Measurements from ENCODE around the gene SLC12A8.

SLC12A8 gene

GRCh38 chr3:125050488-125051090, 162.0 kb downstream of the SLC12A8 start:
- H3F3A ChIP-seq (ENCODE audit: insufficient read depth, low read length): no peaks in the 10 kb centered on the region
- no peak overlapping the region for H3K4me2 ChIP-seq (ENCODE audit: low read depth, low read length)

GRCh38 chr3:125048282-125048681, 164.3 kb downstream of the SLC12A8 start:
- no peak overlapping the region for H3K9ac ChIP-seq (ENCODE audit: low read length)
- no peak for DNase-seq
- no peak overlapping the region for H3K4me2 ChIP-seq (ENCODE audit: low read depth, low read length)
- H3K4me1 ChIP-seq (ENCODE audit: low read length): no peaks in the 10 kb centered on the region
- TF ChIP-seq CTCF (IDR thresholded peaks at IDR 0.05; ENCODE audit: low read length): no peak
- TF ChIP-seq EZH2 (optimal IDR thresholded peaks at IDR 0.05; ENCODE audit: low read depth, low read length): no peak
- no peak for TF ChIP-seq EZH2phosphoT487 (IDR thresholded peaks at IDR 0.05; ENCODE audit: low read length)
- H4K20me1 ChIP-seq (ENCODE audit: insufficient read depth, low read length): no peaks in the 10 kb centered on the region
- H3K27ac ChIP-seq (ENCODE audit: low read length): no peak overlapping the region
- H3K79me2 ChIP-seq (ENCODE audit: low read length): no peaks in the 10 kb centered on the region
- H3K9me2 ChIP-seq (replicated peaks; ENCODE audit: insufficient read depth, low read length): no peaks in the 10 kb centered on the region
- H3K4me3 ChIP-seq (ENCODE audit: low read length): no peak overlapping the region
- no peaks in the 10 kb centered on the region for H3K9me3 ChIP-seq (replicated peaks; ENCODE audit: insufficient read depth, low read length)
- no peaks in the 10 kb centered on the region for H3K36me3 ChIP-seq (replicated peaks; ENCODE audit: insufficient read depth, low read length)
- no peaks in the 10 kb centered on the region for H3K27me3 ChIP-seq (replicated peaks; ENCODE audit: insufficient read depth, low read length)
- no peak overlapping the region for H2AFZ ChIP-seq (ENCODE audit: low read length)
- H3F3A ChIP-seq (ENCODE audit: insufficient read depth, low read length): no peaks in the 10 kb centered on the region

More at GRCh38 chr3:125050488-125051090, 162.0 kb downstream of the SLC12A8 start:
- TF ChIP-seq EZH2phosphoT487 (IDR thresholded peaks at IDR 0.05; ENCODE audit: low read length): no peak
- TF ChIP-seq EZH2 (optimal IDR thresholded peaks at IDR 0.05; ENCODE audit: low read depth, low read length): no peak
- no peak for TF ChIP-seq CTCF (IDR thresholded peaks at IDR 0.05; ENCODE audit: low read length)
- H3K79me2 ChIP-seq (ENCODE audit: low read length): no peaks in the 10 kb centered on the region
- no peaks in the 10 kb centered on the region for H3K36me3 ChIP-seq (replicated peaks; ENCODE audit: insufficient read depth, low read length)
- H3K27ac ChIP-seq (ENCODE audit: low read length): no peak overlapping the region
- H3K9me2 ChIP-seq (replicated peaks; ENCODE audit: insufficient read depth, low read length): no peaks in the 10 kb centered on the region
- H2AFZ ChIP-seq (ENCODE audit: low read length): no peak overlapping the region
- no peak overlapping the region for H3K4me3 ChIP-seq (ENCODE audit: low read length)
- H4K20me1 ChIP-seq (ENCODE audit: insufficient read depth, low read length): no peaks in the 10 kb centered on the region
- H3K9ac ChIP-seq (ENCODE audit: low read length): no peak overlapping the region
- no peaks in the 10 kb centered on the region for H3K9me3 ChIP-seq (replicated peaks; ENCODE audit: insufficient read depth, low read length)
- 0 out of 2 replicates have a peak, but pooled peaks cover 8% of the 10 kb centered on the region for H3K27me3 ChIP-seq (replicated peaks; ENCODE audit: insufficient read depth, low read length)
- H3K4me1 ChIP-seq (ENCODE audit: low read length): no peaks in the 10 kb centered on the region
- no peak for DNase-seq

- H3K9ac ChIP-seq (ENCODE audit: low read length): no peak overlapping the region
- no peaks in the 10 kb centered on the region for H3K79me2 ChIP-seq (ENCODE audit: low read length)
- H2AFZ ChIP-seq (ENCODE audit: low read length): no peak overlapping the region
- H4K20me1 ChIP-seq (ENCODE audit: insufficient read depth, low read length): no peaks in the 10 kb centered on the region
- H3K9me2 ChIP-seq (replicated peaks; ENCODE audit: insufficient read depth, low read length): no peaks in the 10 kb centered on the region
- no peaks in the 10 kb centered on the region for H3K27me3 ChIP-seq (replicated peaks; ENCODE audit: insufficient read depth, low read length)
- H3K4me1 ChIP-seq (ENCODE audit: low read length): no peaks in the 10 kb centered on the region
- no peak for TF ChIP-seq EZH2phosphoT487 (IDR thresholded peaks at IDR 0.05; ENCODE audit: low read length)
- TF ChIP-seq EZH2 (optimal IDR thresholded peaks at IDR 0.05; ENCODE audit: low read depth, low read length): no peak
- TF ChIP-seq CTCF (IDR thresholded peaks at IDR 0.05; ENCODE audit: low read length): no peak
- H3K36me3 ChIP-seq (replicated peaks; ENCODE audit: insufficient read depth, low read length): no peaks in the 10 kb centered on the region
- H3K4me2 ChIP-seq (ENCODE audit: low read depth, low read length): no peak overlapping the region
- DNase-seq: no peak
- no peaks in the 10 kb centered on the region for H3K9me3 ChIP-seq (replicated peaks; ENCODE audit: insufficient read depth, low read length)
- no peak overlapping the region for H3K4me3 ChIP-seq (ENCODE audit: low read length)
- H3F3A ChIP-seq (ENCODE audit: insufficient read depth, low read length): no peaks in the 10 kb centered on the region
- no peak overlapping the region for H3K27ac ChIP-seq (ENCODE audit: low read length)
Observed at GRCh38 chr3:125045965-125046364, 166.6 kb downstream of the SLC12A8 start.
